Measurements from ENCODE around the gene HDAC6.
A peak's percentile ranks its signal among the peaks of the same experiment; 100 is the strongest.

The HDAC6 gene

DNA sequence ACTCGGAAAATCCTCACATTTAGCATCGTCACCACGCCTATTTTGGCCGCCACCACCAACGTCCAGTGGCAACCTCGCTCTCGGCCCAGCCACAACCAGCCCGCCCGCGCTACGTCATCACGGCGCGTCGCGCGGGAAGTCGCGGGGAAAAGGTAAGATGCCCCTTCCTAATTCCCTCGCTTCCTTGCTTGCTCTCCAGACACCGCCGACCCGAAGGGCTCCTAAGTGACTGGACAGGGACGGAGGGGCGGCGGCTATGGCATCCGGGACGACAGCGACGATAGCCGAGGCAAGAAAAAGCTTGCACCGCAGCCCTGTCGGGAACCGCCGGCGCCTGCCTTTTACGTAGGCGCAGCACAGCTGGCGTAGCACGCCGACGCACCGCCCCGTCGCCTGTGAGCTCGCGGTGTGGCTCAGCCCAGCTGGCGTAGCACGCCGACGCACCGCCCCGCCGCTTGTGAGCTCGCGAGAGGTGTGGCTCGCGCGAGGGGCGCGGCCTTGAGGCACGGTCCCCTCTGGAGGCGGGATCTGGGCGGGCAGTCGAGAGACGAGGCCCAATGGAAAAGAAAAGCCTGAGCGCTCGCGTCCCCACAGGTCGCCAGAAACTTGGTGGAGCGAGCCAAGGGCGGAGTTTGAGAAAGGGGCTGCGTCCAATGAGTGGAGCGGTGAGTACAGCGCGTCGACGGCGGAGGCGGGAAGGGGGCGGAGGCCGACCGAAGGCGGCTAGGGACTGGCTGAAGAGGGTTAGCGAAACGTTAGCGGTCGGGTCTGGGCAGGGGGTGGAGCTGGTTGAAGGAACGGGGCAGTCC is at the start of gene HDAC6 (continued):
- TF ChIP-seq ZNF157 (tag by site-specific recombination; IDR thresholded peaks at IDR 0.05): no peak
- TF ChIP-seq PRDM6 (tag by site-specific recombination; IDR thresholded peaks at IDR 0.05): no peak
- TF ChIP-seq KLF7 (tag by site-specific recombination; IDR thresholded peaks at IDR 0.05; ENCODE audit: borderline replicate concordance): 0 out of 2 replicates have a peak, but pooled peaks have one; percentile 63
- TF ChIP-seq ZNF596 (tag by site-specific recombination; IDR thresholded peaks at IDR 0.05): no peak; the same call in 1 of the 2 replicates
- no peak for TF ChIP-seq PRDM1 (tag by site-specific recombination; IDR thresholded peaks at IDR 0.05)
- no peak for TF ChIP-seq OSR2 (tag by site-specific recombination; IDR thresholded peaks at IDR 0.05)
- no peak for TF ChIP-seq SETDB1 (IDR thresholded peaks at IDR 0.05; ENCODE audit: insufficient read length, low read length)
- TF ChIP-seq ZNF324 (tag by site-specific recombination; IDR thresholded peaks at IDR 0.05): peak; percentile 92
- no peak for TF ChIP-seq ZNF174 (tag by site-specific recombination; IDR thresholded peaks at IDR 0.05)
- TF ChIP-seq ZNF112 (tag by site-specific recombination; IDR thresholded peaks at IDR 0.05): no peak
- no peak for TF ChIP-seq ZNF585B (tag by site-specific recombination; IDR thresholded peaks at IDR 0.05)
- TF ChIP-seq ZNF830 (tag by site-specific recombination; IDR thresholded peaks at IDR 0.05; ENCODE audit: low read depth): no peak
- 0 out of 2 replicates have a peak, but pooled peaks have one; percentile 46 for TF ChIP-seq ZNF777 (tag by site-specific recombination; IDR thresholded peaks at IDR 0.05; ENCODE audit: borderline replicate concordance)
- peak; percentile 83 for TF ChIP-seq SP7 (tag by site-specific recombination; IDR thresholded peaks at IDR 0.05)
- TF ChIP-seq ZIC2 (tag by site-specific recombination; IDR thresholded peaks at IDR 0.05): peak; percentile 70; the same call in 1 of the 2 replicates
- no peak for TF ChIP-seq ZNF146 (tag by site-specific recombination; IDR thresholded peaks at IDR 0.05)
- TF ChIP-seq ZSCAN23 (tag by site-specific recombination; IDR thresholded peaks at IDR 0.05): no peak
- TF ChIP-seq, protein P1, sequence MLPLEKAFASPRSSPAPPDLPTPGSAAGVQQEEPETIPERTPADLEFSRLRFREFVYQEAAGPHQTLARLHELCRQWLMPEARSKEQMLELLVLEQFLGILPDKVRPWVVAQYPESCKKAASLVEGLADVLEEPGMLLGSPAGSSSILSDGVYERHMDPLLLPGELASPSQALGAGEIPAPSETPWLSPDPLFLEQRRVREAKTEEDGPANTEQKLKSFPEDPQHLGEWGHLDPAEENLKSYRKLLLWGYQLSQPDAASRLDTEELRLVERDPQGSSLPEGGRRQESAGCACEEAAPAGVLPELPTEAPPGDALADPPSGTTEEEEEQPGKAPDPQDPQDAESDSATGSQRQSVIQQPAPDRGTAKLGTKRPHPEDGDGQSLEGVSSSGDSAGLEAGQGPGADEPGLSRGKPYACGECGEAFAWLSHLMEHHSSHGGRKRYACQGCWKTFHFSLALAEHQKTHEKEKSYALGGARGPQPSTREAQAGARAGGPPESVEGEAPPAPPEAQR (tag by site-specific recombination; IDR thresholded peaks at IDR 0.05): no peak
- TF ChIP-seq ZNF366 (tag by site-specific recombination; conservative IDR thresholded peaks at IDR 0.05): no peak
- TF ChIP-seq ZNF660 (tag by site-specific recombination; IDR thresholded peaks at IDR 0.05): peak; percentile 78
- TF ChIP-seq ZNF26 (tag by site-specific recombination; IDR thresholded peaks at IDR 0.05): no peak
- no peak for TF ChIP-seq ZNF549 (tag by site-specific recombination; IDR thresholded peaks at IDR 0.05)
- TF ChIP-seq BCL6B (tag by site-specific recombination; IDR thresholded peaks at IDR 0.05): no peak
- TF ChIP-seq SCRT1 (tag by site-specific recombination; IDR thresholded peaks at IDR 0.05; ENCODE audit: borderline replicate concordance): no peak
- no peak; the same call in 1 of the 2 replicates for TF ChIP-seq ZFP69B (tag by site-specific recombination; IDR thresholded peaks at IDR 0.05)
- no peak for TF ChIP-seq SALL2 (tag by site-specific recombination; IDR thresholded peaks at IDR 0.05; ENCODE audit: borderline replicate concordance)
- TF ChIP-seq ZBTB21 (tag by site-specific recombination; IDR thresholded peaks at IDR 0.05): peak; percentile 93
- TF ChIP-seq, protein P2, sequence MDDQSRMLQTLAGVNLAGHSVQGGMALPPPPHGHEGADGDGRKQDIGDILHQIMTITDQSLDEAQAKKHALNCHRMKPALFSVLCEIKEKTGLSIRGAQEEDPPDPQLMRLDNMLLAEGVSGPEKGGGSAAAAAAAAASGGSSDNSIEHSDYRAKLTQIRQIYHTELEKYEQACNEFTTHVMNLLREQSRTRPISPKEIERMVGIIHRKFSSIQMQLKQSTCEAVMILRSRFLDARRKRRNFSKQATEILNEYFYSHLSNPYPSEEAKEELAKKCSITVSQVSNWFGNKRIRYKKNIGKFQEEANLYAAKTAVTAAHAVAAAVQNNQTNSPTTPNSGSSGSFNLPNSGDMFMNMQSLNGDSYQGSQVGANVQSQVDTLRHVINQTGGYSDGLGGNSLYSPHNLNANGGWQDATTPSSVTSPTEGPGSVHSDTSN (CRISPR knock-in tag; IDR thresholded peaks at IDR 0.05): no peak
- no peak for TF ChIP-seq ZNF223 (tag by site-specific recombination; IDR thresholded peaks at IDR 0.05)
- TF ChIP-seq ZNF114 (tag by site-specific recombination; IDR thresholded peaks at IDR 0.05): no peak
- TF ChIP-seq ZNF214 (tag by site-specific recombination; IDR thresholded peaks at IDR 0.05; ENCODE audit: borderline replicate concordance): no peak
- no peak for TF ChIP-seq IKZF3 (tag by site-specific recombination; IDR thresholded peaks at IDR 0.05)
- TF ChIP-seq ZNF510 (tag by site-specific recombination; IDR thresholded peaks at IDR 0.05; ENCODE audit: insufficient replicate concordance): no peak
- no peak for TF ChIP-seq ZNF202 (tag by site-specific recombination; IDR thresholded peaks at IDR 0.05; ENCODE audit: borderline replicate concordance)

Measured in HEK293 (cell line).